ENCODE data around the gene NAIF1. TPM values are rescaled to one million over a fixed set of nuclear protein-coding genes. Genes with fewer than 3 reads are reported as not detected.

The NAIF1 gene
- polyA plus RNA-seq, 1 donor from 2014 or later, result 9.9 TPM

- H3F3A ChIP-seq (ENCODE audit: insufficient read depth, low read length, poor library complexity, severe bottlenecking), result no peaks in the 10 kb centered on the region
- TF ChIP-seq RAD21 (conservative IDR thresholded peaks at IDR 0.05) (no peak), EZH2 (IDR thresholded peaks at IDR 0.05; ENCODE audit: borderline replicate concordance, insufficient read depth, low read length, poor library complexity, severe bottlenecking) (no peak)
- H3K27ac ChIP-seq (ENCODE audit: low read length), result no peak overlapping the region
- no peak overlapping the region for H2AFZ ChIP-seq (ENCODE audit: low read depth, low read length)
- no peaks in the 10 kb centered on the region for H3K27me3 ChIP-seq (ENCODE audit: insufficient read depth, low read depth, low read length)
- H3K9me3 ChIP-seq (ENCODE audit: low read length), result no peaks in the 10 kb centered on the region
- no peaks in the 10 kb centered on the region for H3K36me3 ChIP-seq (ENCODE audit: insufficient read depth, low read length)
- H4K20me1 ChIP-seq (ENCODE audit: insufficient read depth), result no peaks in the 10 kb centered on the region
- no peaks in the 10 kb centered on the region for H3K79me2 ChIP-seq (replicated peaks; ENCODE audit: insufficient read depth, low read length)
- H3K4me2 ChIP-seq (ENCODE audit: low read length), result no peak overlapping the region
- H3K9ac ChIP-seq (ENCODE audit: low read length), result no peak overlapping the region
- H3K4me3 ChIP-seq (ENCODE audit: low read length), result no peak overlapping the region
- no peaks in the 10 kb centered on the region for H3K9me2 ChIP-seq (ENCODE audit: insufficient read depth, low read length)
Measured at GRCh38 chr9:128055344-128056040, 11.6 kb downstream of the NAIF1 start.

GRCh38 chr9:128054087-128054486 lies 13.0 kb downstream of the NAIF1 start:
- Histone ChIP-seq H3K9me2 (ENCODE audit: insufficient read depth, low read length) (no peaks in the 10 kb centered on the region), H3K9me3 (ENCODE audit: low read length) (no peaks in the 10 kb centered on the region), H3K4me3 (ENCODE audit: low read length) (no peak overlapping the region), H4K20me1 (ENCODE audit: insufficient read depth) (no peaks in the 10 kb centered on the region), H3K9ac (ENCODE audit: low read length) (no peak overlapping the region), H3F3A (ENCODE audit: insufficient read depth, low read length, poor library complexity, severe bottlenecking) (no peaks in the 10 kb centered on the region), H3K4me2 (ENCODE audit: low read length) (no peak overlapping the region), H3K79me2 (replicated peaks; ENCODE audit: insufficient read depth, low read length) (no peaks in the 10 kb centered on the region), H3K27me3 (ENCODE audit: insufficient read depth, low read depth, low read length) (no peaks in the 10 kb centered on the region), H3K36me3 (ENCODE audit: insufficient read depth, low read length) (no peaks in the 10 kb centered on the region), H3K27ac (ENCODE audit: low read length) (no peak overlapping the region), H2AFZ (ENCODE audit: low read depth, low read length) (no peak overlapping the region)
- TF ChIP-seq RAD21 (conservative IDR thresholded peaks at IDR 0.05), result no peak
- TF ChIP-seq CTCF (IDR thresholded peaks at IDR 0.05; ENCODE audit: poor library complexity, severe bottlenecking), result no peak

GRCh38 chr9:128053560-128053959 lies 13.6 kb downstream of the NAIF1 start:
- Histone ChIP-seq H4K20me1 (ENCODE audit: insufficient read depth) (no peaks in the 10 kb centered on the region), H3K27ac (ENCODE audit: low read length) (no peak overlapping the region), H3K9me3 (ENCODE audit: low read length) (no peaks in the 10 kb centered on the region), H2AFZ (ENCODE audit: low read depth, low read length) (no peak overlapping the region), H3K4me2 (ENCODE audit: low read length) (no peak overlapping the region), H3F3A (ENCODE audit: insufficient read depth, low read length, poor library complexity, severe bottlenecking) (no peaks in the 10 kb centered on the region), H3K4me3 (ENCODE audit: low read length) (no peak overlapping the region), H3K9me2 (ENCODE audit: insufficient read depth, low read length) (no peaks in the 10 kb centered on the region), H3K79me2 (replicated peaks; ENCODE audit: insufficient read depth, low read length) (no peaks in the 10 kb centered on the region), H3K36me3 (ENCODE audit: insufficient read depth, low read length) (no peaks in the 10 kb centered on the region), H3K9ac (ENCODE audit: low read length) (no peak overlapping the region), H3K27me3 (ENCODE audit: insufficient read depth, low read depth, low read length) (no peaks in the 10 kb centered on the region)
- TF ChIP-seq SMC3 (conservative IDR thresholded peaks at IDR 0.05; ENCODE audit: poor library complexity), result no peak
- TF ChIP-seq POLR2AphosphoS5 (IDR thresholded peaks at IDR 0.05), result no peak
- TF ChIP-seq REST (IDR thresholded peaks at IDR 0.05; ENCODE audit: borderline replicate concordance), result no peak
- TF ChIP-seq EP300 (conservative IDR thresholded peaks at IDR 0.05; ENCODE audit: poor library complexity, severe bottlenecking), result no peak
- no peak for TF ChIP-seq RAD21 (conservative IDR thresholded peaks at IDR 0.05)
- no peak for TF ChIP-seq TAF1 (IDR thresholded peaks at IDR 0.05; ENCODE audit: low read depth)
- no peak for TF ChIP-seq CTCF (IDR thresholded peaks at IDR 0.05; ENCODE audit: poor library complexity, severe bottlenecking)
- no peak for TF ChIP-seq EZH2 (IDR thresholded peaks at IDR 0.05; ENCODE audit: borderline replicate concordance, insufficient read depth, low read length, poor library complexity, severe bottlenecking)
- no peak for TF ChIP-seq MXI1 (conservative IDR thresholded peaks at IDR 0.05; ENCODE audit: poor library complexity, severe bottlenecking)
